ENCODE results near the gene RRP7A. TPM values are rescaled to one million over a fixed set of nuclear protein-coding genes. Genes with fewer than 3 reads are reported as not detected.
"Not testable (repeated sequence)": the region's sequence is repeated elsewhere in the genome, so short reads cannot be mapped to it uniquely, and the experiment has no call there.

The RRP7A gene
- total RNA-seq, 1 experiment from 2014 or later: 50.2 TPM

- Histone ChIP-seq H3K4me3 (ENCODE audit: low read length) (no peak overlapping the region), H2AFZ (ENCODE audit: low read length) (no peak overlapping the region), H3K9me2 (replicated peaks; ENCODE audit: low read length) (no peaks in the 10 kb centered on the region), H3K4me1 (ENCODE audit: insufficient read depth, low read length) (no peaks in the 10 kb centered on the region), H3K9ac (ENCODE audit: low read length) (no peak overlapping the region), H4K20me1 (ENCODE audit: low read length) (no peaks in the 10 kb centered on the region), H3K79me2 (ENCODE audit: low read length) (no peaks in the 10 kb centered on the region), H3K4me2 (ENCODE audit: low read length) (no peak overlapping the region), H3K36me3 (ENCODE audit: low read depth, low read length) (no peaks in the 10 kb centered on the region), H3K27ac (ENCODE audit: low read length) (no peak overlapping the region), H3K9me3 (ENCODE audit: low read length) (no peaks in the 10 kb centered on the region), H3F3A (ENCODE audit: low read length, unreplicated experiment) (no peaks in the 10 kb centered on the region), H3K27me3 (ENCODE audit: low read length) (no peaks in the 10 kb centered on the region)
- DNase-seq (no peak), ATAC-seq (no peak)
- intact Hi-C loops (cut with micrococcal nuclease): no loop called here
- no TSS peak for BruUV-seq (replicated peaks)
- TF ChIP-seq EZH2phosphoT487 (IDR thresholded peaks at IDR 0.05; ENCODE audit: borderline replicate concordance, low read length): no peak
- CTCF ChIA-PET: no interaction called here
- POLR2A ChIA-PET (ENCODE audit: unreplicated experiment): no interaction called here
These were observed 9.2 kb upstream of the RRP7A start for GRCh38 chr22:42528591-42529307.

- no peak overlapping the region for H3K9ac ChIP-seq (ENCODE audit: low read length)
- no peaks in the 10 kb centered on the region for H3K27me3 ChIP-seq (ENCODE audit: low read length)
- H3K4me1 ChIP-seq (ENCODE audit: insufficient read depth, low read length): peaks cover 4% of the 10 kb centered on the region; the same call in 1 of the 2 replicates
- H3K79me2 ChIP-seq (ENCODE audit: low read length): peaks cover 17% of the 10 kb centered on the region
- H4K20me1 ChIP-seq (ENCODE audit: low read length): no peaks in the 10 kb centered on the region
- no peaks in the 10 kb centered on the region for H3K9me3 ChIP-seq (ENCODE audit: low read length)
- intact Hi-C loops (cut with micrococcal nuclease): no loop called here
- no peak overlapping the region for H3K4me2 ChIP-seq (ENCODE audit: low read length)
- ATAC-seq: no peak
- DNase-seq: no peak
- ChIA-PET CTCF (no interaction called here), POLR2A (ENCODE audit: unreplicated experiment) (no interaction called here)
- BruUV-seq (replicated peaks): no TSS peak
- H2AFZ ChIP-seq (ENCODE audit: low read length): no peak overlapping the region
- H3K36me3 ChIP-seq (ENCODE audit: low read depth, low read length): no peaks in the 10 kb centered on the region
- TF ChIP-seq EZH2 (IDR thresholded peaks at IDR 0.05; ENCODE audit: low read length, unreplicated experiment) (no peak), CTCF (conservative IDR thresholded peaks at IDR 0.05; ENCODE audit: low read depth, low read length) (no peak), EZH2phosphoT487 (IDR thresholded peaks at IDR 0.05; ENCODE audit: borderline replicate concordance, low read length) (no peak)
- H3K4me3 ChIP-seq (ENCODE audit: low read length): no peak overlapping the region
- no peak overlapping the region for H3K27ac ChIP-seq (ENCODE audit: low read length)
- no peaks in the 10 kb centered on the region for H3F3A ChIP-seq (ENCODE audit: low read length, unreplicated experiment)
- no peaks in the 10 kb centered on the region for H3K9me2 ChIP-seq (replicated peaks; ENCODE audit: low read length)
These were observed 3.0 kb upstream of the RRP7A start for GRCh38 chr22:42522546-42522945.

GRCh38 chr22:42521228-42521546, 1.6 kb upstream of the RRP7A start:
- Histone ChIP-seq H2AFZ (ENCODE audit: low read length) (no peak overlapping the region), H3K4me3 (ENCODE audit: low read length) (no peak overlapping the region), H3K4me1 (ENCODE audit: insufficient read depth, low read length) (peaks cover 4% of the 10 kb centered on the region; the same call in 1 of the 2 replicates), H3K27me3 (ENCODE audit: low read length) (no peaks in the 10 kb centered on the region), H4K20me1 (ENCODE audit: low read length) (no peaks in the 10 kb centered on the region), H3K9me3 (ENCODE audit: low read length) (no peaks in the 10 kb centered on the region), H3K79me2 (ENCODE audit: low read length) (peaks cover 20% of the 10 kb centered on the region), H3K27ac (ENCODE audit: low read length) (no peak overlapping the region), H3K9me2 (replicated peaks; ENCODE audit: low read length) (no peaks in the 10 kb centered on the region), H3K9ac (ENCODE audit: low read length) (no peak overlapping the region), H3F3A (ENCODE audit: low read length, unreplicated experiment) (no peaks in the 10 kb centered on the region), H3K4me2 (ENCODE audit: low read length) (no peak overlapping the region), H3K36me3 (ENCODE audit: low read depth, low read length) (no peaks in the 10 kb centered on the region)
- CTCF ChIA-PET: no interaction called here
- no TSS peak for BruUV-seq (replicated peaks)
- POLR2A ChIA-PET (ENCODE audit: unreplicated experiment): interaction anchor here (0.5 kb wide), 1 partner anchor 1901 kb away, joined by 10 read pairs; no protein-coding TSS in a partner anchor
- intact Hi-C loops (cut with micrococcal nuclease): no loop called here
- ATAC-seq (no peak), DNase-seq (no peak)
- TF ChIP-seq EZH2phosphoT487 (IDR thresholded peaks at IDR 0.05; ENCODE audit: borderline replicate concordance, low read length) (no peak), CTCF (conservative IDR thresholded peaks at IDR 0.05; ENCODE audit: low read depth, low read length) (no peak), EZH2 (IDR thresholded peaks at IDR 0.05; ENCODE audit: low read length, unreplicated experiment) (no peak)

GRCh38 chr22:42518638-42519524, 715 bp downstream of the RRP7A start:
- H3K27ac ChIP-seq (ENCODE audit: low read length); H3K9me3 ChIP-seq (ENCODE audit: low read length); H4K20me1 ChIP-seq (ENCODE audit: low read length); H3K27me3 ChIP-seq (ENCODE audit: low read length); H3K4me1 ChIP-seq (ENCODE audit: insufficient read depth, low read length); CTCF ChIA-PET; intact Hi-C loops (cut with micrococcal nuclease); H3F3A ChIP-seq (ENCODE audit: low read length, unreplicated experiment); H3K36me3 ChIP-seq (ENCODE audit: low read depth, low read length); DNase-seq; H3K9me2 ChIP-seq (replicated peaks; ENCODE audit: low read length); POLR2A ChIA-PET (ENCODE audit: unreplicated experiment); H2AFZ ChIP-seq (ENCODE audit: low read length): not testable (repeated sequence)
- H3K9ac ChIP-seq (ENCODE audit: low read length): peak overlapping the region; percentile 88
- BruUV-seq (replicated peaks): TSS peak; percentile 50
- peak overlapping the region; percentile 79 for H3K4me2 ChIP-seq (ENCODE audit: low read length)
- ATAC-seq: peak; percentile 53
- H3K4me3 ChIP-seq (ENCODE audit: low read length): peak overlapping the region; percentile 71
- peaks cover 20% of the 10 kb centered on the region for H3K79me2 ChIP-seq (ENCODE audit: low read length)

GRCh38 chr22:42517103-42517502, 2.5 kb downstream of the RRP7A start:
- H4K20me1 ChIP-seq (ENCODE audit: low read length); H3K36me3 ChIP-seq (ENCODE audit: low read depth, low read length); POLR2A ChIA-PET (ENCODE audit: unreplicated experiment); intact Hi-C loops (cut with micrococcal nuclease); BruUV-seq (replicated peaks); H2AFZ ChIP-seq (ENCODE audit: low read length); CTCF ChIA-PET; DNase-seq; H3K9me2 ChIP-seq (replicated peaks; ENCODE audit: low read length); H3K4me1 ChIP-seq (ENCODE audit: insufficient read depth, low read length); H3K9ac ChIP-seq (ENCODE audit: low read length); H3K27ac ChIP-seq (ENCODE audit: low read length); H3K27me3 ChIP-seq (ENCODE audit: low read length); H3F3A ChIP-seq (ENCODE audit: low read length, unreplicated experiment); H3K9me3 ChIP-seq (ENCODE audit: low read length); H3K4me2 ChIP-seq (ENCODE audit: low read length); H3K4me3 ChIP-seq (ENCODE audit: low read length); ATAC-seq: not testable (repeated sequence)
- peaks cover 20% of the 10 kb centered on the region for H3K79me2 ChIP-seq (ENCODE audit: low read length)

All from PC-3 (cell line).